Central memory CD8-positive, alpha-beta T cell (primary cell): ENCODE results near the gene PLXNA2.

ENCODE experiments used
- ATAC-seq: fragments of 150-1000 bp; cut with Tn5 transposase; replicated peaks from 2 replicates; pipeline ENCODE4 v1.10.0; 2022; ENCODE audit warnings: mild to moderate bottlenecking, moderate FRiP score, moderate number of reproducible peaks; ENCODE audit not compliant: poor library complexity, severe bottlenecking; ENCODE audit errors: extremely low read depth
- DNase-seq, 2 donors: peaks; one replicate each; pipeline ENCODE4 v3.0.0; 2021; ENCODE audit warnings: low spot score in 2 of 2
- H3K27ac Mint-ChIP-seq: one replicate; pipeline ENCODE4 v1.8.0; 2022; ENCODE audit warnings: low read depth, mild to moderate bottlenecking, moderate library complexity, mixed read lengths
- H3K27me3 Mint-ChIP-seq: one replicate; pipeline ENCODE4 v1.8.0; 2022; ENCODE audit warnings: mixed read lengths
- H3K36me3 Mint-ChIP-seq: one replicate; pipeline ENCODE4 v1.8.0; 2022; ENCODE audit warnings: mild to moderate bottlenecking, moderate library complexity, mixed read lengths; ENCODE audit not compliant: insufficient read depth
- H3K4me1 Mint-ChIP-seq: one replicate; pipeline ENCODE4 v1.8.0; 2022; ENCODE audit warnings: mixed read lengths
- H3K4me3 Mint-ChIP-seq: one replicate; pipeline ENCODE4 v1.8.0; 2022; ENCODE audit warnings: mild to moderate bottlenecking, moderate library complexity, mixed read lengths
- H3K9me3 Mint-ChIP-seq: one replicate; pipeline ENCODE4 v1.8.0; 2022; ENCODE audit warnings: mixed read lengths

The PLXNA2 gene

DNA sequence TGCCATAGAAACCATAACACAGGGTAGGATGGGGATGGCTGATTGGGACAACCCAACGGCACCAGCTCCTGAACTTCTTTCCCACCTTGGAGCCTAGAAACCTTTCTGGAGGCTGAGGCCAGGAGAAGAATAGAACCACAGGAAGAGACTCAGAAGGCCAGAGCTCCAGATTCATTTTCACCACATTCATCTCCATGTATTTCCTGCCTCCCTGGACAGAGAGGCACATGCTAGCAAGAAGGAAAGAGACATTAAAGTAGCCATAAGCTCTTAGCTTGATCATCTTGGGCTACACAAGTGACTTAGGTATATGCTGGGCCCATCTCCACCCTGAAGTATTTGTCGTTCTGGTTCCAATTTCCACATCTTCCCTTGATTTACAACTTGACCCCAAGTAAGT, 44.1 kb downstream of the PLXNA2 start:
- no peaks in the 10 kb centered on the region for H3K27me3 Mint-ChIP-seq
- H3K9me3 Mint-ChIP-seq = no peaks in the 10 kb centered on the region
- DNase-seq (no peak), ATAC-seq (no peak)
- no peak overlapping the region for H3K27ac Mint-ChIP-seq
- no peaks in the 10 kb centered on the region for H3K36me3 Mint-ChIP-seq
- H3K4me1 Mint-ChIP-seq = no peaks in the 10 kb centered on the region
- no peak overlapping the region for H3K4me3 Mint-ChIP-seq

DNA sequence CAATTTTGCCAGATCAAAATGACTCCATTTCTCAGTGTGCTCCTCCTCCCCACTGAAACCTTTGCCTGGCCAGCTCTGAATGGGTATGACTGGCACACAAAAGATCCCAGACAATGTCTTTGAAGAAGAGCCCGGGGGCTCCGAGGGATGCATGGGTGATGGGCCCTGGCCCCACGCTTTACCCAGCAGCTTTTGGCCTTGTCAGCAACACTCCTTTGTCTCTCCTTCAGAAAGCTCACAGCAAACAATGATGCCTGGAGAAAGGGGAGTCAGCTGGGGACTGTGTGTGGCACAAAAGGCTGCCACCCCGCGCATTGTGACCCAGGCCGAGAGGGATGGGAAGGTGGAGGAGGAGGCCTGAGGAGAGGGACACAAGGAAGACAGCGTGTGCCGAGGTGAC, 45.9 kb downstream of the PLXNA2 start:
- no peak overlapping the region for H3K4me3 Mint-ChIP-seq
- ATAC-seq (no peak), DNase-seq (no peak)
- no peaks in the 10 kb centered on the region for H3K9me3 Mint-ChIP-seq
- no peak overlapping the region for H3K27ac Mint-ChIP-seq
- no peaks in the 10 kb centered on the region for H3K4me1 Mint-ChIP-seq
- peaks cover 3% of the 10 kb centered on the region for H3K36me3 Mint-ChIP-seq
- H3K27me3 Mint-ChIP-seq = no peaks in the 10 kb centered on the region

- ATAC-seq (no peak), DNase-seq (no peak)
- peaks cover 5% of the 10 kb centered on the region for H3K36me3 Mint-ChIP-seq
- no peak overlapping the region for H3K4me3 Mint-ChIP-seq
- no peaks in the 10 kb centered on the region for H3K9me3 Mint-ChIP-seq
- no peak overlapping the region for H3K27ac Mint-ChIP-seq
- no peaks in the 10 kb centered on the region for H3K27me3 Mint-ChIP-seq
- H3K4me1 Mint-ChIP-seq = no peaks in the 10 kb centered on the region
Measured at GRCh38 chr1:208194944-208195343, 49.2 kb downstream of the PLXNA2 start.

GRCh38 chr1:208192995-208193394, 51.2 kb downstream of the PLXNA2 start:
- H3K27me3 Mint-ChIP-seq = no peaks in the 10 kb centered on the region
- ATAC-seq = no peak
- no peak overlapping the region for H3K4me3 Mint-ChIP-seq
- H3K9me3 Mint-ChIP-seq = no peaks in the 10 kb centered on the region
- no peak overlapping the region for H3K27ac Mint-ChIP-seq
- peaks cover 5% of the 10 kb centered on the region for H3K36me3 Mint-ChIP-seq
- H3K4me1 Mint-ChIP-seq = peaks cover 9% of the 10 kb centered on the region
- DNase-seq = no peak

DNA sequence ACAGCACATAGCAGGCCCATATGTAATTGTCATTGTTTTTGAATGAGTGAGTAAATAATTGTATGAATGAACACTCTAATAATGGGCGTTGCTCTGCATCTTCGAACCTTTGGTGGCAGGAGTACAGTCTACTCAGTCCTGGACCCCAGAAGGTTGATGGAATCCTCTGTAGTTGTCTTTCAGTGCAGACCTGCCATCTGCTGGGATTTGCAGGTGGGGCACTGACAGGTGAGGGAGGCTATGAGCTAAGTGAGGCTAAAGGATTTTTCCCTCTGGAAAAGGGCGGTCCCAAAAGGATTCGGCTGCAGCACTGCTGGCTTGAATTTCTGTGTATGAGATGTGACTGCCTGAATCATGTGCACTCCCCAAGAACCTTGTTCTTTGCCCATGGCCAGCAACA, 53.4 kb downstream of the PLXNA2 start:
- Mint-ChIP-seq H3K36me3 (peaks cover 5% of the 10 kb centered on the region), H3K9me3 (no peaks in the 10 kb centered on the region), H3K27me3 (peaks cover 10% of the 10 kb centered on the region), H3K4me3 (no peak overlapping the region), H3K4me1 (peaks cover 9% of the 10 kb centered on the region), H3K27ac (no peak overlapping the region)
- DNase-seq = no peak
- ATAC-seq = no peak

DNA sequence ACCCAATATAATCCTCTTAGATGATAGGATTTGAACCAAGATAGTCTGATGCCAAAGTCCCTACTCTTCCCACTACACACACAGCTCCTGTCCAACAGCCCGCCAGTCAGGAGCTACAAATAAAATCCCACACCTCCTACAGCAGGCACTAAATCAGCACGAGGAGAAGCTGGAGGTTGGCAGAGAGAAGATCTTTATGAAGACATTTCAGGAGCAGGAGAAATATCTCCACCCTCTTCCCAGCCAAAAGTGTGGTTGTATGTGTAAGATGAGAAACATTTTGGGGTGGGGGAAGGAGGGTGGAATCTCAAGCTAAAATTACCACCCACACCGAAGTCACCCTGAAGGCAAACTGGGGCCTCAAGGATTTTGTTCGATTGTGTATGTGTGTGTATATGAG, 54.5 kb downstream of the PLXNA2 start:
- peaks cover 21% of the 10 kb centered on the region for H3K27me3 Mint-ChIP-seq
- peaks cover 5% of the 10 kb centered on the region for H3K36me3 Mint-ChIP-seq
- no peak overlapping the region for H3K4me3 Mint-ChIP-seq
- H3K4me1 Mint-ChIP-seq = peaks cover 9% of the 10 kb centered on the region
- DNase-seq (no peak), ATAC-seq (no peak)
- H3K9me3 Mint-ChIP-seq = no peaks in the 10 kb centered on the region
- no peak overlapping the region for H3K27ac Mint-ChIP-seq

DNA sequence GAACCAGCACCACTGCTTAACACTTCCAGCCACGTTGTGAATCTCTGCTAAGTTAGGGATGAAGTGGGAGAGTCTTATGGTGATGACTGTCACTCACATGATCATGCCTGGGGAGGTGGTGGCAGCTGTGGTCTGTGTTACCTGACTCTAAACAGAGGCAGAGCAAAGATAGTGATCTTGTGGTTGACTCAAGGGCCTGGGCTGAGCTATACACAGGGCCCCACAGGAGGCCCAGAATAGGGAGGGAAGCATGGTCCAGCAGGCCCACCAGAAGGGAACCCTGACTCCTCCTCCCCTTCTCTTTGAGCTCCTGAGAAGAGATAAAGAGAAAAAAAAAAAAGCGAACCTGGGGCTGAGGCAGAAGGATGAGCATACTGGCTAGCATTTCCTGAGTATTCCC, 55.0 kb downstream of the PLXNA2 start:
- ATAC-seq (no peak), DNase-seq (no peak)
- H3K9me3 Mint-ChIP-seq = no peaks in the 10 kb centered on the region
- H3K4me1 Mint-ChIP-seq = peaks cover 9% of the 10 kb centered on the region
- H3K36me3 Mint-ChIP-seq = peaks cover 5% of the 10 kb centered on the region
- H3K27ac Mint-ChIP-seq = no peak overlapping the region
- no peak overlapping the region for H3K4me3 Mint-ChIP-seq
- H3K27me3 Mint-ChIP-seq = peaks cover 22% of the 10 kb centered on the region

DNA sequence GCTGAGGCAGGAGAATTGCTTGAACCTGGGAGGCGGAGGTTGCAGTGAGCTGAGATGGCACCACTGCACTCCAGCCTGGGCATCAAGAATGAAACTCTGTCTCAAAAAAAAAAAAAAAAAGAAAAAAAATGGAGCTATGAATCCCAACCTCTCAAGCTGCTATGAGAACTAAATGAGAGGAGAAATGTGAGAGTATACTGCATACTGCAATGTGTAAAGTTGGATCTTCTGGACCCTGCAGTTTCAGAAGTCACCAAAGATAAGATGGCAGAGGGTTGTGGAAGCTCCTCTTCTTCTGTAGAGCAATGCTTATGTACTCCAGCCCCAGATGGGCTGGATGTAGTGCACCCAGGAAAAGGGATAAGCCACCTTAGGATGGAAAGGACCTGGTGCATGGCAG, 55.6 kb downstream of the PLXNA2 start:
- H3K9me3 Mint-ChIP-seq = no peaks in the 10 kb centered on the region
- no peak for ATAC-seq
- H3K27ac Mint-ChIP-seq = no peak overlapping the region
- DNase-seq = no peak
- peaks cover 2% of the 10 kb centered on the region for H3K36me3 Mint-ChIP-seq
- no peak overlapping the region for H3K4me3 Mint-ChIP-seq
- peaks cover 22% of the 10 kb centered on the region for H3K27me3 Mint-ChIP-seq
- peaks cover 9% of the 10 kb centered on the region for H3K4me1 Mint-ChIP-seq

DNA sequence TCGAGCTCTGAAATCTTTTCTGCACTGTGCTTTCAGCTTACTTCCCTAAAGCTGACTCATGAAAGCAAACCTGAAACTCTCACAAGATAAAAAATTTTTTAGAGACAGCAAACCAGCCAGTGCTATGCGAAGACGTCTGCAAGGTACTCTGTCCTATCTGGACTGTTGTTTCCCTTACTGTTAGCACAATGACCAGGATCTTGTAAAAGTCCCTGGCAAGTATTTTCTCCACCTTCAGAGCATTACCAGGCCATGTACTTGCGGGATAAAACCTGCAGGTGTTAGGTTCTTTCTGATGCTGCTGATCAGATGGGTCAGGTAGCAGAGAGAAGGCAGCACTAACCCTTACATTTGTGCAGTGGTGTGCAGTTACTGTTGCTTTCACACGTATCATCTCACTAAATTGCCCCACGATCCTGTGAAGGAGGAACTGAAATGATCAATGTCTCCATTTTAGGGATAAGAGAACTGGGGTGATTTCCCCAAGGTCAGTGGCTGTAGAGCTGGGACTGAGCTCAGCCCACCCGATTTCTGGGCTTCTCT, 56.6 kb downstream of the PLXNA2 start:
- no peak for DNase-seq
- peaks cover 30% of the 10 kb centered on the region for H3K27me3 Mint-ChIP-seq
- no peak for ATAC-seq
- H3K9me3 Mint-ChIP-seq = no peaks in the 10 kb centered on the region
- no peak overlapping the region for H3K27ac Mint-ChIP-seq
- H3K4me1 Mint-ChIP-seq = peaks cover 9% of the 10 kb centered on the region
- no peak overlapping the region for H3K4me3 Mint-ChIP-seq
- peaks cover 2% of the 10 kb centered on the region for H3K36me3 Mint-ChIP-seq

- Mint-ChIP-seq H3K9me3 (no peaks in the 10 kb centered on the region), H3K27me3 (peaks cover 39% of the 10 kb centered on the region), H3K4me1 (peaks cover 9% of the 10 kb centered on the region), H3K36me3 (peaks cover 2% of the 10 kb centered on the region), H3K27ac (no peak overlapping the region), H3K4me3 (no peak overlapping the region)
- DNase-seq = no peak
- ATAC-seq = no peak
Measured at GRCh38 chr1:208185801-208186231, 58.4 kb downstream of the PLXNA2 start.

- Mint-ChIP-seq H3K36me3 (no peaks in the 10 kb centered on the region), H3K4me1 (peaks cover 9% of the 10 kb centered on the region), H3K9me3 (no peaks in the 10 kb centered on the region), H3K27ac (no peak overlapping the region), H3K4me3 (no peak overlapping the region), H3K27me3 (peaks cover 39% of the 10 kb centered on the region)
- no peak for ATAC-seq
- no peak for DNase-seq
Measured at GRCh38 chr1:208184966-208185654, 59.1 kb downstream of the PLXNA2 start.

DNA sequence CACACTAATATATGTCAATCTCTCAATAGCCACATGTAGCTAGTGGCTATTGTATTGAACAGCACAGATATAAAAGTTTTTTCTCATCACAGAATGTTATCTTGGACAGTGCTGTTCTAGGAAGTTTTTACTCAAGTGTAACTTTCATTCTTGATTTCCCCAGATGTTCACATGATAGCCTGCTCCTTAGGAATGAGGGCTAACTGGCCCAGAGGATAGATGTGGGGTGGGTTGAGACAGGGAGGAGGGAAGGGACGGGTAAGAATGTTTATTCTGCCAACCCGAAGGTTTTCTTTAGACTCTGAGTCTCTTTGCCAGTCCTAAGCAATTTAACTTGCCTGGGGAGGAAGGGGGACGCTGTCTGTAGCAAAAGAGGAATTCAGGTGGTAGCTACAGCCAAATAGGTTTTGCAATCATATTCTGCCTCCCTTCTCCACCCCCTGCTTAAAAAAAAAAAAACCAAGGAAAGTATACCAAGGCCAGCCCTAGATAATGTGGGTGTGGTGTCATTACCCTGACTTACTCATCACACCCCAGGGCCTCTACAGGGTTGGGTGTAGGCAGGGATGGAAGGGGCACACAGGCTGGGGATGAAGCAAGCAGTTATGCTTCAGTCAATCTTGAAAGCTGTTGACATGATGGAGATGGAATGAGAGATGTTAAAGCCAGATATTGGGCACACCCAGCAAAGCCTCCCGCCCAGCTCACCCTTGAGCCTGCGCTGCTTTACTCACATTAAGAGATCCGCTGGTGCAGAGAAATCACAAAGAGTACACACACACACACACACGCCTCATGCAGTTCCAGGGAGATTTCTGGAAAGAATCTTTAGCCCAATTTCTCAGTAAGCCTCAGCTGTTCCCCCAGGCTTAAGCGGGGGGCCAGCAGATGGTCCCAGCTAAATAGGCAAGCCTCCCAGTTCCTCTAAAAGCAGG, 59.9 kb downstream of the PLXNA2 start:
- DNase-seq = no peak
- no peak for ATAC-seq
- H3K4me3 Mint-ChIP-seq = no peak overlapping the region
- no peak overlapping the region for H3K27ac Mint-ChIP-seq
- H3K4me1 Mint-ChIP-seq = peaks cover 7% of the 10 kb centered on the region
- H3K36me3 Mint-ChIP-seq = no peaks in the 10 kb centered on the region
- H3K9me3 Mint-ChIP-seq = no peaks in the 10 kb centered on the region
- H3K27me3 Mint-ChIP-seq = peaks cover 39% of the 10 kb centered on the region
